Amniotic epithelial cell (primary cell): ENCODE results near the gene TPTE.
"Not testable (repeated sequence)": the region's sequence is repeated elsewhere in the genome, so short reads cannot be mapped to it uniquely, and the experiment has no call there.

Experiments used
- DNase-seq: peaks from one replicate; pipeline ENCODE4 v3.0.0-alpha.2; 2010; ENCODE audit warnings: low read depth

Gene TPTE

GRCh38 chr21:10521091-10521598 lies at the start of gene TPTE:
TPTE (plus strand) TSS chr21:10521583; CDS start chr21:10538724, 17,141 bp downstream.
- DNase-seq, result no peak

- DNase-seq, result not testable (repeated sequence)
Observed at GRCh38 chr21:10471999-10472398, 49.4 kb upstream of the TPTE start.

GRCh38 chr21:10477794-10478193 lies 43.6 kb upstream of the TPTE start:
- DNase-seq, result not testable (repeated sequence)

DNA sequence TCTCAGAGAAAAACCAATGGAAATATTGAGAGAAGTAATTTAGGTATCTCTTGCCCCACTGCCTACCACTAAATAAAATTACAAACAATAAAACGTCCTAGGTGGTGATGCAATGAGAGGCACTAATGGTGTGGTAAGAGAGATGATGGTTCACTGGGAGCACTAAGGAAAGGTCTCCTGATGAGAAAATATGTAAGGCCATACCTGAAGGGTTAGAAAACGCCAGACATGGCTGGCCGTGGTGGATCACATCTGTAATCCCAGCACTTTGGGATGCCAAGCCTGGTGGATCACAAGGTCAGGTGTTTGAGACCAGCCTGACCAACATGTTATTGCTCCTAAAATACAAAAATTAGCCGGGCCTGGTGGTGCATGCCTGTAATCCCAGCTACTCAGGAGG lies 41.5 kb upstream of the TPTE start:
- not testable (repeated sequence) for DNase-seq

DNA sequence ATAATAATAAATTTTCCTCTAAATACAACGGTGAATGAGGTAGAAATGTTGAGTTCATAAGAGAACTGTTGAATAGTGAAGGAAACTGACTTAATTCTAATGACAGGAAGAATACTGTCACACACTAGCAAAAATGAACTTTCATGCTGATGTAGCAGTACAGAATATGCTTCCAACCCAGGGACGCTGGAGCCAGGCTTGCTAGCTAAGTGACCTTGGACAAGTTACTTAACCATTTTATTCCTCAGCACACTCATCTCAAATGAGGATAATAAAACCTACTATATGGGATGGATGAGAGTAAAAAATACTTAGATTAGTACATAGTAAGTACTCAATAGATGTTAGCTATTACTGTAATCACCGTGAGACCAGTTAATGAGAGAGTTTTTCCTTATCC lies 36.5 kb upstream of the TPTE start:
- not testable (repeated sequence) for DNase-seq

- not testable (repeated sequence) for DNase-seq
Observed at GRCh38 chr21:10490453-10490852, 30.9 kb upstream of the TPTE start.

DNA sequence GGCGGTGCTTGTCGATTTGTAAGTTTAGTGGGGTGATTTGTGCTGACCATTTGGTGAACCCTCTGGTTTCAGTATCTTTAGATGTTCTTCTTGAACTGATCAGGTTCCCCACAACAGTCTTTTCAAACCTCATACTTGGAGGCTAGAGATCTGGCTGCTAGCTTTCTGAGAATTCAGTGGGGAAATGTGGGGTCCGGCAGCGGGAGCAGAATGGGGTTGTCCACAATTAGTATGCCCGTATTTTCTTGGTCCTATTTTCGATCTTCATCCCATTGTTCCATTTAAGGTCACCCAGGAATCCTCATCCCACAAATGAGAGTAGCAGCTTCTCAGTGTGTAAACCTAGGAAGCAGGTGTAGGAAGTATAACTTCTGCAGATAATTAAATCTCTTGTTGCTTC lies 10.3 kb upstream of the TPTE start:
- no peak for DNase-seq

DNA sequence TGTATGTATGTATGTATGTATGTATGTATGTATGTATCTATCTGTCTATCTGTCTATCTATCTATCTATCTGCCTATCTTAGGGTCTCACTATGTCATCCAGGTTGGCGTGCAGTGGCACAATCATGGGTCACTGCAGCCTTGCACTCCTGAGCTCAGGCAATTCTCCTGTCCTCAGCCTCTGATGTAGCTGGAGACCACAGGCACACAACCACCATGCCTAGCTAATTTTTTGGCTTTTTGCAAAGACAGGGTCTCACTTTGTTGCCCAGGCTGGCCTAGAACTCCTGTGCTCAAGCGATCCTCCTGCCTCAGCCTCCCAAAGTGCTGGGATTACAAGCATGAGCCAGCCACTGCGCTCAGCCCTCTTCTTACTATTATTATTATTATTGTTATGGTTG lies 4.5 kb upstream of the TPTE start:
- DNase-seq, result not testable (repeated sequence)

- DNase-seq, result not testable (repeated sequence)
Observed at GRCh38 chr21:10517904-10518303, 3.5 kb upstream of the TPTE start.

- DNase-seq, result not testable (repeated sequence)
Observed at GRCh38 chr21:10521835-10522500, 585 bp downstream of the TPTE start.

DNA sequence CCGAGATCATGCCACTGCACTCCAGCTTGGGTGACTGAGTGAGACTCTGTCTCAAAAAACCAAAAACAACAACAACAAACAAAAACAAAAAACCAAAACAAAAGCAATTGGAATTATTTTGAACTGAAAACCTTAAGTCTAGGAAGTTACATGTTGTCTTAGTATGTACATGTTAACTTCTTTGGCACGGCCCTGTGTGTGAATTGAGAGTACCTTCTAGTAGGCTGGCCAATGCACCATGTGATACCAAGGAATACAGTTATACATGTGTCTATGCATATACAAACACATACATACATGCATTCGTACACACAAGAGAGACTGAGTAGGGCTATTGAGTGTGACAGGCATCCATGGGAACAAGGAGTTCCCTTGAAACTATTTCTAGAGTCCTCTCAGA lies 18.6 kb downstream of the TPTE start:
- no peak for DNase-seq

GRCh38 chr21:10544376-10544775 lies 23.0 kb downstream of the TPTE start:
- not testable (repeated sequence) for DNase-seq

GRCh38 chr21:10547868-10548267 lies 26.5 kb downstream of the TPTE start:
- DNase-seq, result not testable (repeated sequence)

DNA sequence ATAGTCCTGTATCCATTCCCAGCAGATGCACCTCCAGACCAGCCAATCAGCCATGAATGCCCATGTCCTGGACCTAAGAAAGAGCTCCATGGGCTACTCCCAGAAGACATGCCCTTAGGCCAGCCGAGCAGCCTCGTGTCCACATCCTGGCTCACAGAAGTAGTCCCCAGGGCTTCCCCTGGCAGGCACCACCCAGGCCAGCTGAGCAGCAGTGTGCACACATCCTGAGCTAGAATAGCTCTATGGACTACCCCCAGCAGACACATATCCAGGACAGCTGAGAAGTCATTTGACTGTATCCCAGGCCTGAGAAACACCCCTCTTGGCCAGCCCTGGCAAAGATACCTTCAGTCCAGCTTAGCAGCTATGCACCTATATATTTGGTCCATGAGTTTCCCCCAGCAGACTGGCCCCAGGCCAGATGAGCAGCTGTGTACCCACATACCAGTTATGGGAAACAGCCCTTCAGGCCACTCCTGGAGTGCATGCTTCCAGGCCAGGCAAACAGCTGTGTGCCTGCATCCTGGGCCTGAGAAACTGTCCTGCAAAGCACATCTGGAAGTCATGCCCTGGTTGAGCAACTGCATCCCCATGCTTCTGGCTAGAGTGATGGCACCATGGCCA lies 27.1 kb downstream of the TPTE start:
- DNase-seq, result not testable (repeated sequence)

DNA sequence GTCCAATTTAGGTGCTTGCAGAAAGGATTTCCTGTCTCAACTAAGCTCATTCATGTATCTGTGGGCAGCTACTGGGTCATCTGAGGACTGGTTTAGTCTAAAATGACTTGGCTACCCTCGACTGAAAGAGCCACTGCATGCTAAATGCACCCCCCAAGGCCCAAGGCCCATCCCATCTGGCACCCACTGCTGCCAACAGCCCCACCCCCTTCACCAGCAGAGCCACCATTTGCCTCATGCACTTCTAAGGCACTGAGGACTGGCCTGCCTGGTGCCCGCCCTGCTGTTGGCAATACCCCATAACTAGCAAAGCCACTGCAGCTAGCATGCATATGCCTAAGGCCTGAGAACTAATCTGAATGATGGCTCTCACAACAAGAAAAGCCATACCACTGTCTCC lies 49.4 kb downstream of the TPTE start:
- DNase-seq, result not testable (repeated sequence)

DNA sequence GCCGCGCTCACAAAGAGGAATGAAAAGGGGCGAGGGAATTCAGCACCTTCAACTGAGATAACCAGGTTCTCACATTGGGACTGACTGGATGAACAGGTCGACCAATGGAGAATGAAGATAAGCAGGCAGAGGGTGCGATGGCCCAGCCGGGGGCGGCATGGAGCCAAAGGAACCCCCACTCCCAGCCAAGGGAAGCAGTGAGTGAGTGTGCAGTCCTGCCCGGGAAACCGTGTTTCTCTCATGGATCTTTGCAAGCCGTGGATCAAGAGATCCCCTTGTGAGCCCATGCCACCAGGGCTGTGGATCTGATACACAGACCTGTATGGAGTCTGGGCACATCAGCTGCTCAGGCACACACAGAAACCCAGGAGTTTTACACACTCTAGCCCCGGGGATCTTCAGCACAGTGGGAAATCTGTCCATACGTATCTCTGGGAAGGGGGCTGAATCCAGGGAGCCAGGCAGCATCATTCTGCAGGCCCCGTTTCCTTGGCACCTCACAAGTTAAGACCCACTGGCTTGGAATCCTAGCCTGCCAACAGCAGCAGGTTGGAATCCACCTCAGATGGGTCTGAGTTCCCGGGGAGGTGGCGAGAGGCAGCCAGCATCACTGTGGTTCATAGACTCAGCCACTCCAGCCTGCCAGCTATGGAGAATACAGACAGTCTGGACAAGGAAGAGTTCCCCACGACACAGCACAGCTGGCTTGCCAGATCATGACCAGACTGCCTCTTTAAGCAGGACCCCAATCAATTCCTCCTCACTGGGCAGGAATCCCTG lies 53.3 kb downstream of the TPTE start:
- not testable (repeated sequence) for DNase-seq

DNA sequence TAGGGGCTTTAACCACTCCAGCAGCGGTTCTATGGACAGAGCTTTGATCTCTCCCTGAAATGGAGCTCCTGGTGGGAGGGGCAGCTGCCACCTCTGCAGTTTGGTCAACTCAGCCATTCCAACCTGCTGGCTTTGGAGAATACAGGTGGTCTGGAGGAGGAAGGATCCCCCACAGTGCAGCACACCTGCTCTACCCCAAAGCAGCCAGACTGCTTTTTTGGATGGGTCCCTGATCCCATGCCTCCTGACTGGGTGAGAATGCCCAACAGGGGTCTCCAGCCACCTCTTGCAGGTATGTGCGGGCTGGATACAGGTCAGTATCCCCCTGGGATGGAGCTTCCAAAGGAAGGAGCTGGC lies 53.9 kb downstream of the TPTE start:
- DNase-seq, result no peak

DNA sequence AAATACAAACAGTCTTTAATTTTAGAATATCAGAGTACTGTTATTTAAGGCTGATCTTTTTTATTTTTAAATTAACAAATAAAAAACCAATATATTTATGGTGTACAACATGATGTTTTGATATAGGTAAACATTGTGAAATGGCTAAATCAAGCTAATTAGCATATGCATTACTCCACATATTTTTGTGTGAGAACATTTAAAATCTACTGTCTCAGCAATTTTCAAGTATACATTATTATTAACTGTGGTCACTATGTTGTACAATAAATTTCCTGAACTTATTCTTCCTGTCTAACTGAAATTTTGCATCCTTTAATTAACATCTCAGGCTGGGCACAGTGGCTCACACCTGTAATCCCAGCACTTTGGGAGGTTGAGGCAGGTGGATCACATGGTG lies 57.5 kb downstream of the TPTE start:
- not testable (repeated sequence) for DNase-seq

GRCh38 chr21:10589115-10589514 lies 67.7 kb downstream of the TPTE start:
- not testable (repeated sequence) for DNase-seq

DNA sequence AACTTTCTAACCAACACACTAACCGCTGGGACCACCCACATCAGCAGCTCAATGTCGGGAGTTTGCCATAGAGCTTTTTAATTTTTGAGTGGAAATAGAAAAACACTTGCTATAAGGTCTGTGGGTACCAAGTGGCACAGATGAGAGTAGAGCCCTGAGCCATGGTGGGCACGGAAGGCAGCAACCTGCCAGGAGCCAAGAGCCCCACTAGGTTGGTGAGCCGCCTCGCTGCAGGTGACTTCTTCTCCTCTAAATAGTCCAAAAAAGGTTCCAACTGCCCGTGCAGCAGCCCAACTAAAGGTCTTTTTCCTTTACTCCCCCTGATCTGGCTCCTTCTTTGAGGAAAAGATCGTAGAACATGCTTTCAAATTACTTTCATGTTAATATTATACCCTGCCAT lies 85.7 kb downstream of the TPTE start:
- DNase-seq, result not testable (repeated sequence)

DNA sequence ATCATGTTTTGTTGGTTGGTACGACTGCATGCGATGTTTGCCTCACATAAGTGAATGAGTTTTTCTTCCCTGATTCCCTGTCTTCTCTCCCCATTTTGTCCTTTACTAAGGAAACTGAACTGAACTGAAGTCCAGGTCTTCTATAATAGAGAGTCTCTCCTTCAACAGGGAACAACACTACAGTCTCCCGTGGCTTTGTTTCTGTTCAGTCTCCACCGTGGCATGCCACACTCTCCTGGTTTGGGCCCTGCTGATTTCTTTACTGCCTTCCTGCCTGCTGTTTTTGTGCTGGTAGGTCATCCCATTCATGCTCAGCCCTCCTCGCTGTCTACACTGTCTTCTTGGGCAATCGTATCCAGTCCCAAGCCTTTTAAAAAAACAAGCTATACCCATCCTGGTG lies 92.9 kb downstream of the TPTE start:
- DNase-seq, result not testable (repeated sequence)

DNA sequence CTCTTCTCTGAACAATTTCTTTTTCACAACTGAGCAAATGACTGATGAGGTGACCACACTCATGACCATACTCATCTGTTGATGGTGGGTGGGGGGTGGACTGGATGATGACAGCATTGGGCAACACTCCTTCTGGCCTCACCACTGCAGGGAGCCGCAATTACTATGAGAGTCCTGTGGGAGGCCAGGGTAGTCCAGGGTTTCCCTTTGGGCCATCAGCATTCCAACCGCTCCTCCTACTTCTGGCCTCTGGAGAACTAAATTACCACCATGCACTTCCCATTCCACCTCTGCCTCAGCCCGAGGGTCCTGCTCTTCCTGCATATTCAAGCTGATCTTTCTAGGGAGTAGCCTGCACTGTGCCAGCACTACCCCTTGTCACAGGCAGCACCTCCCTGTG lies 94.7 kb downstream of the TPTE start:
- not testable (repeated sequence) for DNase-seq

DNA sequence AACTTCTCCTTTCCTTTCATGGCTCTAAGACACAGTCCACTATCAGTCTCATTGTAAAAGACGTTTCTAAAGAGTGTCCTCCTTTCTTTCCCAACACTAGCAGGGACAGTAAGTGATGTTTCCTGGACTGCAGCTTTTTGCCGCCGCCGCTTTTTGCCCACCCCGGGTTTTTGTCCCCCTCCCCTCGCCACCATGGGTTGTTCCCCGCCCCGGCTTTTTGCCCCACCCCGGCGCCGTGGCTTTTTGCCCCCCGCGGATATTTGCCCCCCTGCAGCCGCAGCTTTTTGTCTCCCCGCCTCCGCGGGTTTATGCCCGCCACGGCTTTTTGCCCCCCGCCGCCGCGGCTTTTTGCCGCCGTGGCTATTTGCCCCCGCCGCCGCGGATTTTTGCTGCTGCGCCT lies 95.2 kb downstream of the TPTE start:
- no peak for DNase-seq
